Activated CD8-positive, alpha-beta memory T cell treated with anti-CD3 and anti-CD28 coated beads, Interleukin-2, amount 10 ng/mL, durations not matched to agents 7 days and 5 days (primary cell): ENCODE data around the gene RND3. TPM values are rescaled to one million over a fixed set of nuclear protein-coding genes. Genes with fewer than 3 reads are reported as not detected.
A peak's percentile ranks its signal among the peaks of the same experiment; 100 is the strongest.

Experiments used
- ATAC-seq: fragments of 150-1000 bp; cut with Tn5 transposase; one replicate; pipeline ENCODE4 v1.10.0; 2021; ENCODE audit warnings: moderate library complexity
- CTCF ChIA-PET: fragments of 350-600 bp; sonication (Branson Sonifier 250); formaldehyde crosslinking; loops from one replicate; lab custom pipeline; 2021; ENCODE audit warnings: antibody characterized with exemption; lab: Charles Lee
- DNase-seq: peaks from one replicate; pipeline ENCODE4 v3.0.0-alpha.2; 2020
- H3K27ac Mint-ChIP-seq: one replicate; pipeline ENCODE4 v1.8.0; 2021; ENCODE audit warnings: mild to moderate bottlenecking, mixed read lengths
- H3K27me3 Mint-ChIP-seq: one replicate; pipeline ENCODE4 v1.8.0; 2021; ENCODE audit warnings: mixed read lengths
- H3K36me3 Mint-ChIP-seq: one replicate; pipeline ENCODE4 v1.8.0; 2021; ENCODE audit warnings: mild to moderate bottlenecking, mixed read lengths
- H3K4me1 Mint-ChIP-seq: one replicate; pipeline ENCODE4 v1.8.0; 2021; ENCODE audit warnings: mixed read lengths
- H3K4me3 Mint-ChIP-seq: one replicate; pipeline ENCODE4 v1.8.0; 2021; ENCODE audit warnings: mild to moderate bottlenecking, moderate library complexity, mixed read lengths
- H3K9me3 Mint-ChIP-seq: one replicate; pipeline ENCODE4 v1.8.0; 2022; ENCODE audit warnings: low read depth, mixed read lengths
- total RNA-seq, 2 experiments: library from RNA; stranded (reverse); gene quantifications; one replicate each; pipeline ENCODE4 v1.2.3, GENCODE V29; 2021

Gene RND3
- total RNA-seq, 2 experiments from 2014 or later = not detected

DNA sequence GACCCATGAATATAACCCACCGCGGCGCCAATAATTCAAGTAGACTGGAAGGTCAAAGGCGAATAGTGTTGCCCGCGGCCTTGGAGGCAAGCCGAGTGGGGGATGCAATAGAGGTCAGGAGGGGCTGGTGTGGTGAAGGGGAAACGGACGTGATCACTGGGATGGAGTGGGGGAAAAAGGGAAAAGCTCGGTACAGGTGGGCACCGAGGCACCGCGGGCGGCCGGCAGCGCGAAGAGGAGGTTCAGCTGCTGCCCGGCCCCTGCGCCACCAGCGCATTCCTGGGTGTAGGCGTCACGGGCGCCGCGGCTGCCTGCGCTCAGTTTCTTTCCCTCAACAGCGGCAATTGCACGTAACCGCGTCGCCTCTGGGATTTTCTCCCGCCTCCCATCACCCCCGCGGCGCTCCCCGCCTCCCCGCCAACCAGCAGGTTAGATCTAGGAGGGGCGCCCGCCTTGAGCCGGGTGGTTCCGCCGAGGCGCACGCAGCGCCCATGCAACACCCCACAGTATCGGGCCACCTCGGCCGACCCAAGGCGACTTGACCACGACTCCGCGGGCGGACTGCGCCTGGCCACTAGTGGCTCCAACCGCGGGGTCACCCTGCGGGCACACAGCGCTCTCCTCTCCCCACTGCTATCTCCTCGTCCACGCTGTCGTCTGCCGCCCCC lies 1.5 kb downstream of the RND3 start:
- DNase-seq (no peak), ATAC-seq (no peak)
- no peaks in the 10 kb centered on the region for H3K9me3 Mint-ChIP-seq
- H3K27ac Mint-ChIP-seq = peak overlapping the region; percentile 36
- peaks cover 57% of the 10 kb centered on the region for H3K27me3 Mint-ChIP-seq
- CTCF ChIA-PET = no interaction called here
- no peaks in the 10 kb centered on the region for H3K36me3 Mint-ChIP-seq
- H3K4me3 Mint-ChIP-seq = no peak overlapping the region
- H3K4me1 Mint-ChIP-seq = peaks cover 9% of the 10 kb centered on the region

DNA sequence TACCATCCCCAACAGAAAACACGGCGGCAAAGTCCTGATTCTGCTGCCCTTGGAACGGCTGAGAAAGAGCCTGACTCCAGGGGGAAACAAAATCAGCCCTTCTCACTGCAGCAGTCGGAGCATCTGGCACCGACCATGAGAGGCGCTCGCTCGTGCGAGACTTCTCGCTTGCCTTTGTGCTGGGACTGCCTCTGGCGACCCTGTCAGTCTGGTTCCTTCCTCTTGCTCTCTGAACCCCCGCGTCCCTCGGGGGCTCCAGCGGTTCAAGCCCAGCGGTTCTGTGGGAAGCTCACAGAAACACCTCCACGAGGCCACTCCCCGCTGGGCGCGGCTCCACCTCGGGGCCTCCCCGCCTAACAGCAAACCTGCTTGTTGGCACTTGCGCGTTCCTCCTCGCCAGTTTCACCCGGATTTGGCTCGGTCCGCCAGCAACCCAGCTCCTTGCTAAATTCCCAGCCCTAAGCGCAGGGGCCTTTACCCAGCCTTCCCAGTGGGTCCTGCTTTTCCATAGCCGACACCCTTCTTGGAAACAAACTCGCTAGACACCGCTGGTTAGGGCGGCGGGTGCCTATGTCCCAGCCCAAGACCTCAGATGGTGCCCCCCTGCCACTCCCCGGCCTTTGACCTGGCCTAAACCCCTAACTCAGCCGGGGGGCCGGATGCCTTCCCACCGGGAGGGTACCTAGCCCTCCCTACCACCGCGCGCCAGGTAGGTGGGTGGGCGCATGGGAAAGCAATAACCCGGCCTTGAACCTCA lies 2.2 kb downstream of the RND3 start:
- H3K27me3 Mint-ChIP-seq = peaks cover 57% of the 10 kb centered on the region
- no peak for DNase-seq
- CTCF ChIA-PET = interaction anchor here (1.5 kb wide), 1 partner anchor 887 kb away, joined by 3 read pairs; no protein-coding TSS in a partner anchor

DNA sequence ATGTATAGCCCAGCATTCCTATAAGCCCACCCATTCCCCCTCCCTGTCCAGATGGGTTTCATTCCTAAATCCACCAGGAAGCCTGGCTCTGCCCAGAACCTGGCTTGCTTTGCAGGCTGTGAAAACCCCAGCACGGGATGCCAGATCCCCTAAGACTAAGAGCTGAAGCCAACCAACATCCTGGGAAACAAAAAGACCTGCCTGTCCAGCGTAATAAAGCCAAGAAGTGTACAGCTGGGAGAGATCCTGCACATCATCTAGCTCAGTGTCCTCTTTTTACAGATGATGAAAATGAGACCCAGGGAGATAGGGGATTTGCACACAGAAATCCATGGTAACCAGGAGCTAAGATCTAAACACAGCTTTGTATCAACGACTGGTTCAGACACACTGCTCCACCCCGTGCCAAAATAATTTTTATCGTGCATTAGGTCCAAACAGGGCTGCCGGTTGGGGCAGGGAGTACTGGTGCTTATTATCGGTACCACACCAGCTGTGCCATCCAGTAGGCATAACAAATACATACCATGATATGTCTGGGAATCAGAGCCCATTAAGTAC lies 2.9 kb downstream of the RND3 start:
- CTCF ChIA-PET = interaction anchor here (1.5 kb wide), 1 partner anchor 887 kb away, joined by 3 read pairs; no protein-coding TSS in a partner anchor
- ATAC-seq (no peak), DNase-seq (no peak)
- H3K4me1 Mint-ChIP-seq = peaks cover 9% of the 10 kb centered on the region
- H3K9me3 Mint-ChIP-seq = no peaks in the 10 kb centered on the region
- H3K27me3 Mint-ChIP-seq = peaks cover 57% of the 10 kb centered on the region
- H3K27ac Mint-ChIP-seq = no peak overlapping the region
- H3K36me3 Mint-ChIP-seq = no peaks in the 10 kb centered on the region
- no peak overlapping the region for H3K4me3 Mint-ChIP-seq

More for the DNA sequence above, 2.2 kb downstream of the RND3 start:
- Mint-ChIP-seq H3K9me3 (no peaks in the 10 kb centered on the region), H3K4me3 (no peak overlapping the region), H3K4me1 (peaks cover 9% of the 10 kb centered on the region), H3K27ac (no peak overlapping the region), H3K36me3 (no peaks in the 10 kb centered on the region)
- ATAC-seq = no peak

DNA sequence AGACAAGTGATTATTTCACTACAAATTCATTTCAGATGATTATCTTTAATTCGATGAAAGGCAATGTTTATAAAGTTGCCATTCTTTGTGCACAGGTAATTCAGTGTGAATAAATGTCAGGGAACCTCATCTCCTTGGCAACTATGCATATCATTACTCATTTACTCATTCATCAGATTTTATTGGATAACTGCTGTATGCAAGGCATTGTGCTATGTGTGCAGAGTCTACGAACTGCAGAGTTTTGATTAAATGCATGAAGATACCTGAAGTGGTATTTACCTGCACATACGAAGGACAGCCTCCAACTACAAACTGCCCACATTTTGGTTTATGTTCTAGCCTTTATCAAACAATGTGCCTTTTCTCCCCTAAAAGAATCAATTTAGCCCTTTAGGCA lies 3.5 kb downstream of the RND3 start:
- CTCF ChIA-PET = interaction anchor here (1.5 kb wide), 1 partner anchor 886 kb away, joined by 3 read pairs; no protein-coding TSS in a partner anchor
- ATAC-seq (no peak), DNase-seq (no peak)
- Mint-ChIP-seq H3K9me3 (no peaks in the 10 kb centered on the region), H3K27ac (no peak overlapping the region), H3K4me1 (peaks cover 9% of the 10 kb centered on the region), H3K36me3 (no peaks in the 10 kb centered on the region), H3K4me3 (no peak overlapping the region), H3K27me3 (peaks cover 57% of the 10 kb centered on the region)

DNA sequence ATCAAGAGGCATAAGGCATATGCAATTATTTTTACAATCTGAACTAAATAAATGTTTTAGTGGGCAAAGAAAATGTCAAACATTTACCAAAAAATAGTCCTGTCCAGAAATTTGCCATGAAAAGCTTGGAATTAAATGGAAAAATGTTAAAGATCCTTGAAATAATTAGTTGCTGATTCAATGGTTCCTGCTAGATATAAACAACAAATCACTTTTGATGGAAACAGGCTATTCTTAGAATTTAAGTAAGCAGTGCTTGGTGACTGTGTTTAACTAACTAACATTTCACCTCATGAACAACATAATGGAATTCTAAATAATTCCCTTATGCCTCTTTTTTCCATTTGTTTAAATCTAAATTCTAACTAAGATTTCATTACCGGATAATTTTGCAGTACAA lies 3.9 kb downstream of the RND3 start:
- CTCF ChIA-PET = no interaction called here
- no peak for ATAC-seq
- Mint-ChIP-seq H3K27ac (no peak overlapping the region), H3K36me3 (no peaks in the 10 kb centered on the region), H3K4me1 (peaks cover 9% of the 10 kb centered on the region), H3K27me3 (peaks cover 55% of the 10 kb centered on the region), H3K4me3 (no peak overlapping the region), H3K9me3 (no peaks in the 10 kb centered on the region)
- no peak for DNase-seq

DNA sequence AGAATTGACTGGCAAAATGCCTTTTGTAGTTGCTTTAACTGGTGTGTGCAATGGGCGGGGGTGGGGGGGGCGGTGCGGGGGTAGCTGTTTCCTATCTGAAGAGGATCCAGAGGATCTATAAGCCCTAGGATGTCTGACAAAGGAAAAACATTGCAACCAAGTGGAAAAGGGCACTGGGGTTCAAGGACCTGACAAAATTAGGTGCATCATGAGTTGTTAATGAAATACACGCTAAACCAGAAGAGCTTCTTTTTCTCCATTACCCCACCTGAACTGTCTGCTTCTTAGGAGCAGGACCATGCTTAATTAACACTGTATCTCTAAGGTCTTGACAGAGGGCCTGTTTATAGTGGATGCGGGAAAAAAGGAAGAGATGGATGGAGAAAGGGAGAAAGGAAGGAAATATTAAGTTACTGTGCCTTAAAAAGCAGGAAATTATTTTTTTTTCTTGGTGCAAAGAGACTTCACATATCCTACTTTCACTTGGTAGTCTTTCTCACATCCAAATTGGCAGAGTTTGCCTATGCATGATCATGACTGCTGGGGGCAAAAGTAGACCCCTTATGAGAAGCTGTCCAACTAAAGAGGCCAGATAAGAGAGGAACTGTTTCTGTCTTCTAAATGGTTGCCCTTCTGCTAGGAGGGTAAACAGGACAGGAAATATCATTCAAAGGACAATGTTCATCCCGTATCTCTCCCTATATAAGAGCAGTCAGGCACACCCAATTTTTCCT lies 4.6 kb downstream of the RND3 start:
- no peak for DNase-seq
- no peak overlapping the region for H3K4me3 Mint-ChIP-seq
- ATAC-seq = no peak
- peaks cover 9% of the 10 kb centered on the region for H3K4me1 Mint-ChIP-seq
- peaks cover 50% of the 10 kb centered on the region for H3K27me3 Mint-ChIP-seq
- H3K36me3 Mint-ChIP-seq = no peaks in the 10 kb centered on the region
- H3K27ac Mint-ChIP-seq = no peak overlapping the region
- H3K9me3 Mint-ChIP-seq = no peaks in the 10 kb centered on the region
- CTCF ChIA-PET = no interaction called here

DNA sequence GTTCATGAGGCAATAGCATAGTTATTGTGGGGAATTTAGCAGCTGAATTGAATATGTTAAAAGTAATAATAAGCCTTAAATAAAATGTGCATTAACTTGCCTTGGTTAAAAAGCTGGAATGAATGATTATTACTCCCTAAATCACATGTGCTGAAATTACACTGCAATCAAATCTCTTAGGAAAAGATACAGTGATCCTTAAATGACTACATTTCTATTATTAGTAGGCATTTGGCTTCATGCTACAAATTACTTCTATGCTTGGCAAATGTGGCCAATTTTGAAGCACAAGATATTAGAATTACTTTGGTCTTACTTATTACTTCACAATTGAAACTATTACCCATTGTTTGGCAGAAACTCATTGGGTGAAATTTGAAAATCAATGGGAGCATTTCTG lies 5.4 kb downstream of the RND3 start:
- Mint-ChIP-seq H3K4me1 (peaks cover 6% of the 10 kb centered on the region), H3K4me3 (no peak overlapping the region), H3K27me3 (peaks cover 44% of the 10 kb centered on the region), H3K9me3 (no peaks in the 10 kb centered on the region), H3K27ac (no peak overlapping the region), H3K36me3 (no peaks in the 10 kb centered on the region)
- CTCF ChIA-PET = no interaction called here
- no peak for ATAC-seq
- DNase-seq = no peak

DNA sequence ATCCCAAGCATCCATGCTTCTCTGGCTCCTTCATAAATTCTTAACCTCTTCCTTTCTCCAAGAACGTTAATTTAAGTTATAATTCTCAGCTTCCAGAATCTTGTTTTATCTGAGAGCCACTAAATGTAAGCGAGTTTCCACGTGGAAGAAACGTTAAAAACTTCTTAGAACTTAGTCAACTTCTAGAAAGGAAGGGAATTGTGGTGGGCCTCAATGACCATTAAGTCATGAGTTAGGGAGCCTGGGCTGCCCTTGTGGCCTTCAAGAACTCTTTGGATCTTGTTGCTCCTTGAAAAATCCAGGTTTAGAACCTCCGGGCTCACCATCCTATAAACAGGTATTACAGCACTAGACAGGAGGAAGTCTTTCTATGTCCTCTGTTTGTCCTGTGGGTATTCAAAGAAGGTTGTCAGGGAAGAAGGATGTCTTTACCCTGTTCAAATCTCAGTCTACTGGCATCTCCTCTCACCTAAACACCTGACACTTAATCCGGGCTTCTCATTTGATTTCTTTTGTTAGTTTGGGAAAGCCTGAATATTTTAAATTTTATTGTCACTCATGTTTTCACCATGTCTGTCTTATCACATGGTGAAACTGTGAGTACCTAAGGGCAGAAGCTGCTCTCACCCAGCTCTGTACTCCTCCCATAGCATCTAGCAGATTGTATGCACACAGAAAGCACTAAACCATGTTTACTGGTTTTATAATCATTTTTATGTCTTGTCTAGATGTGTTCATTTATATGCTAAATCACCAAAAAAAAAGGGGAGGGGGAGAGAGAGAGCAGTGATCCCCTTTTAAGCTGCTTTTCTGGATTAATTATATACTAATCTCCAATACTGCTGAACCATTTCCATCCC lies 6.3 kb downstream of the RND3 start:
- CTCF ChIA-PET = no interaction called here
- Mint-ChIP-seq H3K9me3 (no peaks in the 10 kb centered on the region), H3K36me3 (no peaks in the 10 kb centered on the region), H3K27ac (no peak overlapping the region), H3K4me1 (no peaks in the 10 kb centered on the region), H3K4me3 (no peak overlapping the region), H3K27me3 (peaks cover 36% of the 10 kb centered on the region)
- no peak for DNase-seq
- ATAC-seq = no peak

DNA sequence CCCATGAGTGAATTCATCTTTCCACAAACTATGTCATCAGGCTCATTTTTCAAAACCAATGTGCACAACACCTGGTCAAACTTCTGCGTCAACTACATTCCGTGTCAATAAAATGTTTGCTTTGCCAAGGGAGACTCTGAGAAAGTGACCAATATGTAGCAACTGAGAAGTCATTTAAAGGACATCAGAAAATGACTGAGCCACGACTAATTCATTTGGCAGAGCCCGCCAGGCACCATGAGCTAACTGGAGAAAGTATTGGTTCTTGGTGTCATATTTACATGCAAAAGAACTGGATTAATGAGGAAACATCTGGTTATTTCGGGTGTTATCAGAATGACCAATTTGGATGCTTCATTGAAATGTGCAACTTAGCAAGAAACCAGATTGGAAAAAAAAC lies 7.2 kb downstream of the RND3 start:
- Mint-ChIP-seq H3K27ac (no peak overlapping the region), H3K4me1 (no peaks in the 10 kb centered on the region), H3K4me3 (no peak overlapping the region), H3K9me3 (no peaks in the 10 kb centered on the region), H3K27me3 (peaks cover 26% of the 10 kb centered on the region), H3K36me3 (no peaks in the 10 kb centered on the region)
- no peak for ATAC-seq
- no peak for DNase-seq
- CTCF ChIA-PET = no interaction called here

DNA sequence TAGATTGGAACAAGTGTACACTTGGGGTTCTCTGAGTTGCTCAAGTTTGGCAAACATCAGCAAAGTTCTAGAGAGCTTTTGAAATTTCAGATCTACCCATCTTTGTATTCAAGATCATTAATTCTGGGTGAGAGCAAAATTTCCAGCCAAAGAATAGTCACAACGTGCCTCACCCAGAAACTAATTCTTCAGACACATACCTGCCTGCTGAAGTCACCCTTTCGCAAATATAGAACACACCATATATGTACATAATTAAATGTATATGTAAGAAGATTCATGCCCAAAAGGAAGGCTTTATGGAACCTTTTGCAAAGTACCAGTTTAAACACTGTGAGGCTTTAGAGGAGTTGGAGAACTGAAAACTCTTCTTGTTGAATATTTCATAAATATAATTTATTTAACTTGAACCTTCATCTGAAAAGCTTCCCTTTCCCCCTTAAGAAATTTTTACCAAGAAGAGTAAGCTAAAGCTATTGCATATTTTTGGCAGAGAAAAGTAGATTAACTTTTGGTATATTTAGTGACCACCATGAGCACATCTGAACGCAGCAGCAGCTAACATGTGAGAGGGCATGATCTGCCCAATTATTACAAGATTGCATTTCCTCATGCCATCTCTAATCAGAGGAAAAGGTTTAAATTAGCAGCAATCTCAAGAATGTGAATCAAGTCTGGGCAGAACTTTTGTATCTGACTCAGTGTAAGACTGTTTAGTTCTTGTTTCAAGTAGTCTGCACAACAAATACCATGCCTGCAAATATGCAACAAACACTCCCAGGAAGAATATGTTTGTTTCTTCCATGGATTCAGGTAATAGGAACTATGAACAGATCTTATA lies 8.2 kb downstream of the RND3 start:
- H3K4me3 Mint-ChIP-seq = no peak overlapping the region
- no peaks in the 10 kb centered on the region for H3K36me3 Mint-ChIP-seq
- peaks cover 17% of the 10 kb centered on the region for H3K27me3 Mint-ChIP-seq
- no peak for ATAC-seq
- no peaks in the 10 kb centered on the region for H3K4me1 Mint-ChIP-seq
- H3K9me3 Mint-ChIP-seq = no peaks in the 10 kb centered on the region
- no peak overlapping the region for H3K27ac Mint-ChIP-seq
- CTCF ChIA-PET = no interaction called here
- DNase-seq = no peak

DNA sequence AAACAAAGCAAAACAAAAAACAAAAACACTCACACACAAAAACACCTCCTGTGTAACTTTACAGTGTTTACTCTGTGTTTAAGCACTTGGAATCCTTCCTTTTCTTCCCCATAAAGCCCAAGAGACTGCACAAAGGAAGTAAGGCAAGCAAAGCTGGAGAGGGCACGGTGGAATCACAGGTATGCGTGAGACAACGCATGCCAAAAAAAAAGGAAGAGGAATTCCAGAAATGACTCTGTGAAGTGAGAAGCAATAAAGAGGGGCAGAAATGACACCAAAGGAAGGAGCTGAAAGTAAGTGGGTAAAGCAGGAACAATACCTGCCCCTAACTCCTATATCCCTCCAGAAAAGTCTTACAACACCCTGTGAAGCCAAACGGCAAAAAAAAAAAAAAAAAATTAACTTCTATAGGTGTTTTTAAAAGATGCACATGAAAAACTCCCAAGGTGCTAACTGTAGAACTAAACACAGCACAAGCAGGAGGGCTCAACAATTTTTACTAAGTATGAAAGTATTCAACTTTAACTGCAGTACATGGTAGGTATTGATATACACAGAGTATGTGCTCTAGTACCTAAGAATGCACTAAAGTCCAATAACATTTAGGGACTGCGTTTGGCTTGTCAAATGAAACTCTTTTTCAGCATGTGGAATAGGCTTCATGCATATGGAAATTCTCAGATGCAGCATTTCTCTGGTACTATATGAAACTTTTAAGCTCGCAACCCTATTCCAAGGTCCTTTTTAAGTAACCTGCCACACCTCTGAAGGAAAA lies 9.1 kb downstream of the RND3 start:
- CTCF ChIA-PET = no interaction called here
- no peaks in the 10 kb centered on the region for H3K4me1 Mint-ChIP-seq
- no peak for ATAC-seq

More for the DNA sequence above, 9.1 kb downstream of the RND3 start:
- no peaks in the 10 kb centered on the region for H3K9me3 Mint-ChIP-seq
- no peak overlapping the region for H3K27ac Mint-ChIP-seq
- peaks cover 11% of the 10 kb centered on the region for H3K27me3 Mint-ChIP-seq
- no peak for DNase-seq
- no peaks in the 10 kb centered on the region for H3K36me3 Mint-ChIP-seq
- H3K4me3 Mint-ChIP-seq = no peak overlapping the region
